Hepatocyte (in vitro differentiated cells): ENCODE measurements around the gene RNLS.

Source experiments
- EZH2 ChIP-seq: fragments of 200-600 bp; sonication (generic); IDR thresholded peaks from 2 replicates; pipeline ENCODE4 v1.6.1; 2016; ENCODE audit warnings: antibody characterized with exemption, mild to moderate bottlenecking, borderline replicate concordance
- EZH2phosphoT487 ChIP-seq: fragments of 200-600 bp; sonication (generic); IDR thresholded peaks from one replicate; pipeline ENCODE4 v1.6.1; 2018; ENCODE audit warnings: antibody characterized with exemption, mild to moderate bottlenecking, low read depth, moderate library complexity; ENCODE audit not compliant: unreplicated experiment, severe bottlenecking

- TF ChIP-seq EZH2phosphoT487: no peak
- no peak for TF ChIP-seq EZH2
Measured at GRCh38 chr10:88389456-88389855, 193.7 kb downstream of the RNLS start.
